DND-41 (cell line): Measurements from ENCODE around the gene OR2A12.

Experiments used
- CTCF ChIP-seq: IDR thresholded peaks from 2 replicates; pipeline ENCODE4 v1.5.1; 2012; ENCODE audit warnings: borderline replicate concordance, low read length, moderate library complexity, mild to moderate bottlenecking; ENCODE audit not compliant: poor library complexity, severe bottlenecking; ENCODE audit errors: extremely low read depth
- EZH2 ChIP-seq: IDR thresholded peaks from 3 replicates; pipeline ENCODE4 v1.6.1; 2012; ENCODE audit warnings: borderline replicate concordance, low read depth, mild to moderate bottlenecking, moderate library complexity, low read length, inconsistent platforms; ENCODE audit not compliant: severe bottlenecking

DNA sequence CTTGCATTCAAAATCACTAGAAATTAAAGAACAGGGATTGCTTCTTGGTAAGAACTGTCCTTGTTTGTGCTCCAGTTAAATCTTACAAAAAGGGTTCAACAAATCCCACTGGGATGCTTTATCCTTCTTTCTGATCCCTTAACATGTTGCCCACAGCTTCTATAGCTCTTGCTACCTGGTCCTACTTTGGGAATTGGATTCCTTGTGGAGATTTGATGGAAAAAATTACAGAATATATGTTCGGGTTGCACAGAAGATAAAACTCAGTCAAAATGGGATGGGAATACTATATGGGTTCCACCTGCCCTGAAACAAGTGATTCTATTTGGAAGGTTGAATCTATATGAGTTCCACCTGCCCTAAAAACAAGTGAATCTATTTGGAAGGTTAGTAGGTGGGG, 16.6 kb upstream of the OR2A12 start, which contains the start of gene OR2A25:
- TF ChIP-seq CTCF, result no peak
- TF ChIP-seq EZH2, result no peak
